Heart left ventricle (tissue), 13 donors: ENCODE data around the gene TPTE2.
"Not testable (repeated sequence)": the region's sequence is repeated elsewhere in the genome, so short reads cannot be mapped to it uniquely, and the experiment has no call there.

Experiments
- POLR2A ChIP-seq, 2 donors: fragments of 450-650 bp; IDR thresholded peaks; one replicate each; pipeline ENCODE4 v1.6.1; 2017; ENCODE audit warnings: antibody characterized with exemption in 2 of 2, mild to moderate bottlenecking in 2 of 2, moderate library complexity in 2 of 2
- TF ChIP-seq, protein P1 (sequence below), 12 donors: fragments of 200-600 bp; sonication (generic) in 4 of 12; IDR thresholded peaks; one replicate each; pipeline versions ENCODE4 v1.5.0 to v1.8.0; 2018 to 2022; ENCODE audit warnings: antibody characterized with exemption in 12 of 12, mild to moderate bottlenecking in 5 of 12
- donor health status: ischemic (EF 13 %, LVEDD 7.1; RV severe dilation, severe dysfunction).
- donor health status: DM: no; HTN: yes; CAD: no.
- donor health status: DM: no; HTN: no; CAD: no.
- donor health status: ischemic (EF 25% LVEDD 6.9; RV normal size, moderate dysfunction).
- donor health status: ischemic (EF 25% LVEDD 5.7; RV mildly dilated, moderate dysfunction).
- donor health status: ischemic (EF 35%, LVEDD 5.7; RV mildly dilated, moderate dysfunction).
- donor health status: nonischemic (EF 11% LVEDD 7.7; RV severe dilation, severe dysfunction).
- donor health status: DM: yes; HTN: yes; CAD: no.
- donor health status: PGD.
- donor health status: ischemic (EF 29% LVEDD 5.4; RV normal size, mild dysfunction).
- donor health status: nonischemic (EF 23%, LVEDD 6.1; RV moderate dilation, normal function).

DNA sequence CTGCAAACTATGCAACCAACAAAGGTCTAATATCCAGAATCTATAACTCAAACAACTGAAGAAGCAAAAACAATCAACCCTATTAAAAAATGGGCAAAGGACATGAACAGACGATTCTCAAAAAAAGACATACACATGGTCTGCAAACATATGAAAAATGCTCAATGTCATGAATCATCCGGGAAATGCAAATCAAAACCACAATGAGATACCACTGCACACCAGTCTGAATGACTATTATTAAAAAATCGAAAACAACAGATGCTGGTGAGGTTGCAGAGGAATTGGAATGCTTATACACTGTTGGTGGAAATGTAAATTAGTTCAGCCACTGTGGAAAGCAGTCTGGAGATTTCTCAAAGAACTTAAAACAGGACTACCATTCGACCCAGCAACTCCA lies 12.1 kb downstream of the TPTE2 start:
- TF ChIP-seq, protein P1, sequence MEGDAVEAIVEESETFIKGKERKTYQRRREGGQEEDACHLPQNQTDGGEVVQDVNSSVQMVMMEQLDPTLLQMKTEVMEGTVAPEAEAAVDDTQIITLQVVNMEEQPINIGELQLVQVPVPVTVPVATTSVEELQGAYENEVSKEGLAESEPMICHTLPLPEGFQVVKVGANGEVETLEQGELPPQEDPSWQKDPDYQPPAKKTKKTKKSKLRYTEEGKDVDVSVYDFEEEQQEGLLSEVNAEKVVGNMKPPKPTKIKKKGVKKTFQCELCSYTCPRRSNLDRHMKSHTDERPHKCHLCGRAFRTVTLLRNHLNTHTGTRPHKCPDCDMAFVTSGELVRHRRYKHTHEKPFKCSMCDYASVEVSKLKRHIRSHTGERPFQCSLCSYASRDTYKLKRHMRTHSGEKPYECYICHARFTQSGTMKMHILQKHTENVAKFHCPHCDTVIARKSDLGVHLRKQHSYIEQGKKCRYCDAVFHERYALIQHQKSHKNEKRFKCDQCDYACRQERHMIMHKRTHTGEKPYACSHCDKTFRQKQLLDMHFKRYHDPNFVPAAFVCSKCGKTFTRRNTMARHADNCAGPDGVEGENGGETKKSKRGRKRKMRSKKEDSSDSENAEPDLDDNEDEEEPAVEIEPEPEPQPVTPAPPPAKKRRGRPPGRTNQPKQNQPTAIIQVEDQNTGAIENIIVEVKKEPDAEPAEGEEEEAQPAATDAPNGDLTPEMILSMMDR (IDR thresholded peaks at IDR 0.05): not testable (repeated sequence)
- TF ChIP-seq POLR2A (IDR thresholded peaks at IDR 0.05): not testable (repeated sequence)
